ENCODE results near the gene ETS1. TPM values are rescaled to one million over a fixed set of nuclear protein-coding genes. Genes with fewer than 3 reads are reported as not detected.

The ETS1 gene
- total RNA-seq, 1 experiment from 2014 or later, result 3.7 TPM

DNA sequence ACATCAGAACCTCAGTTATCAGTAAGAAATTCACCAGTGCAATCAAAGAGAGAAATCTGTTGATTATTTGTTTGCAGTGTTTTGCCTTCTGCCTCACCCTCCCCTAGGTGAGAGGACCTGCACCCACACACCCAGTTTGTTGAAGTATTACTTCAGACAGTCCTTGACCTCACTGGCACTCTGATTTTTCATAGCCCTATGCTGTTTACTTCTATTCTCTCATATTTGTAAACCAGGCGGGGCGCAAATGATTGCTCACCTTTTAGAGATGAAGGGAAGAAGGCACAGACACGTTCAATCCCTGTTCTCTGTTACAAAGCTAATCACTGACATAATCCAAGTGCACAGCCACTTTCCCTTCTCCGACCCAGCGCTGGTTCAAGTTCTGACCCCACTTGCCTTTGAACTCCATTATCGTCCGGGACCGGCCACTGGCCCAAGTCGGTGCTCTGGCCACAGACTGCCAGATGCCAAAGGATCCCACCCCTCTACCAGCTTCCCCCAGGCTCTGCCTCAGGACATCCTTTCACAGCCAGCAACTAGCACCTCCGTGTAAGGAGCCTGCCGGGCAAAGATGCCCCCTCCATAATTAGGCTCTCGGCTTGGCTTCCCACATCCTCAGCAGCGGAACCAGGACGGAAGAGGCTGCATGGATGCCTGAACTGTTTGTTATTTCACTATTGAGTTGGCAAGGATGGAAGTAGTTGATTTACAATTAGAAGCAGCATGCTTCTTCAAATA is 1.7 kb downstream of the ETS1 start:
- H3K9me3 ChIP-seq (ENCODE audit: low read depth, low read length, poor library complexity, severe bottlenecking), result no peaks in the 10 kb centered on the region
- TF ChIP-seq, protein P1, sequence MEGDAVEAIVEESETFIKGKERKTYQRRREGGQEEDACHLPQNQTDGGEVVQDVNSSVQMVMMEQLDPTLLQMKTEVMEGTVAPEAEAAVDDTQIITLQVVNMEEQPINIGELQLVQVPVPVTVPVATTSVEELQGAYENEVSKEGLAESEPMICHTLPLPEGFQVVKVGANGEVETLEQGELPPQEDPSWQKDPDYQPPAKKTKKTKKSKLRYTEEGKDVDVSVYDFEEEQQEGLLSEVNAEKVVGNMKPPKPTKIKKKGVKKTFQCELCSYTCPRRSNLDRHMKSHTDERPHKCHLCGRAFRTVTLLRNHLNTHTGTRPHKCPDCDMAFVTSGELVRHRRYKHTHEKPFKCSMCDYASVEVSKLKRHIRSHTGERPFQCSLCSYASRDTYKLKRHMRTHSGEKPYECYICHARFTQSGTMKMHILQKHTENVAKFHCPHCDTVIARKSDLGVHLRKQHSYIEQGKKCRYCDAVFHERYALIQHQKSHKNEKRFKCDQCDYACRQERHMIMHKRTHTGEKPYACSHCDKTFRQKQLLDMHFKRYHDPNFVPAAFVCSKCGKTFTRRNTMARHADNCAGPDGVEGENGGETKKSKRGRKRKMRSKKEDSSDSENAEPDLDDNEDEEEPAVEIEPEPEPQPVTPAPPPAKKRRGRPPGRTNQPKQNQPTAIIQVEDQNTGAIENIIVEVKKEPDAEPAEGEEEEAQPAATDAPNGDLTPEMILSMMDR (conservative IDR thresholded peaks at IDR 0.05; ENCODE audit: low read depth, low read length), result no peak
- TF ChIP-seq EZH2 (IDR thresholded peaks at IDR 0.05; ENCODE audit: borderline replicate concordance, low read depth, low read length, poor library complexity, severe bottlenecking), result no peak
- no peaks in the 10 kb centered on the region for H3K36me3 ChIP-seq (ENCODE audit: insufficient read depth, low read length, poor library complexity, severe bottlenecking)
- ChIA-PET POLR2A (ENCODE audit: low non-redundant PET) (no interaction called here), CTCF (no interaction called here)
- no peak overlapping the region for H3K4me3 ChIP-seq (ENCODE audit: low read depth, low read length, poor library complexity, severe bottlenecking)
- BruUV-seq (replicated peaks), result no TSS peak
- H3K4me1 ChIP-seq (ENCODE audit: insufficient read depth, low read length, poor library complexity, severe bottlenecking), result no peaks in the 10 kb centered on the region
- no peak overlapping the region for H3K27ac ChIP-seq (ENCODE audit: low read depth, low read length, poor library complexity, severe bottlenecking)
- DNase-seq (ENCODE audit: low spot score), result no peak
- intact Hi-C loops (cut with micrococcal nuclease; ENCODE audit: unreplicated experiment), result no loop called here
- H3K27me3 ChIP-seq (replicated peaks; ENCODE audit: insufficient read depth, low read depth, low read length, poor library complexity), result peaks cover 80% of the 10 kb centered on the region

DNA sequence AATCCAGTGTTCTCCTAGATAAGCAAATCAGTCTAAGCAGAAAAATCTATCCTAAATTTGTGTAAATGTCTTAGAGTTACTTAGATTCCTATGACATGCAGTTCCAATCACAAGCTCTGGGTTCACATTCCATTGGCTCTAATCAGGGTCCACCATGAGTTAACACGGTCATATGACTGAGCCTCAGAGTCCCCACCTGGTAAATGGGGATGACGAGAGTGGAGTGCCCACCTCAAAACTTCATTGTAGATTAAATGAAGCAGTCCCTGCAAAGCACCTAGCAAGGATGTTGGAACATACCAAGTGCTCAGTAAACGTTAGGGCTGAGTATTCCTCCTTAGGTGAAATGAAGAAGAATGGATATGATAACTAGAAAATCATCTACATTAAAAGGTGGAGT is 3.1 kb downstream of the ETS1 start:
- Histone ChIP-seq H3K27ac (ENCODE audit: low read depth, low read length, poor library complexity, severe bottlenecking) (no peak overlapping the region), H3K27me3 (replicated peaks; ENCODE audit: insufficient read depth, low read depth, low read length, poor library complexity) (peaks cover 74% of the 10 kb centered on the region), H3K4me1 (ENCODE audit: insufficient read depth, low read length, poor library complexity, severe bottlenecking) (no peaks in the 10 kb centered on the region), H3K36me3 (ENCODE audit: insufficient read depth, low read length, poor library complexity, severe bottlenecking) (no peaks in the 10 kb centered on the region), H3K9me3 (ENCODE audit: low read depth, low read length, poor library complexity, severe bottlenecking) (no peaks in the 10 kb centered on the region), H3K4me3 (ENCODE audit: low read depth, low read length, poor library complexity, severe bottlenecking) (no peak overlapping the region)
- CTCF ChIA-PET, result no interaction called here
- BruUV-seq (replicated peaks), result no TSS peak
- POLR2A ChIA-PET (ENCODE audit: low non-redundant PET), result no interaction called here
- DNase-seq (ENCODE audit: low spot score), result no peak
- no peak for TF ChIP-seq EZH2 (IDR thresholded peaks at IDR 0.05; ENCODE audit: borderline replicate concordance, low read depth, low read length, poor library complexity, severe bottlenecking)
- TF ChIP-seq, protein P1 (conservative IDR thresholded peaks at IDR 0.05; ENCODE audit: low read depth, low read length), result no peak
- intact Hi-C loops (cut with micrococcal nuclease; ENCODE audit: unreplicated experiment), result no loop called here

DNA sequence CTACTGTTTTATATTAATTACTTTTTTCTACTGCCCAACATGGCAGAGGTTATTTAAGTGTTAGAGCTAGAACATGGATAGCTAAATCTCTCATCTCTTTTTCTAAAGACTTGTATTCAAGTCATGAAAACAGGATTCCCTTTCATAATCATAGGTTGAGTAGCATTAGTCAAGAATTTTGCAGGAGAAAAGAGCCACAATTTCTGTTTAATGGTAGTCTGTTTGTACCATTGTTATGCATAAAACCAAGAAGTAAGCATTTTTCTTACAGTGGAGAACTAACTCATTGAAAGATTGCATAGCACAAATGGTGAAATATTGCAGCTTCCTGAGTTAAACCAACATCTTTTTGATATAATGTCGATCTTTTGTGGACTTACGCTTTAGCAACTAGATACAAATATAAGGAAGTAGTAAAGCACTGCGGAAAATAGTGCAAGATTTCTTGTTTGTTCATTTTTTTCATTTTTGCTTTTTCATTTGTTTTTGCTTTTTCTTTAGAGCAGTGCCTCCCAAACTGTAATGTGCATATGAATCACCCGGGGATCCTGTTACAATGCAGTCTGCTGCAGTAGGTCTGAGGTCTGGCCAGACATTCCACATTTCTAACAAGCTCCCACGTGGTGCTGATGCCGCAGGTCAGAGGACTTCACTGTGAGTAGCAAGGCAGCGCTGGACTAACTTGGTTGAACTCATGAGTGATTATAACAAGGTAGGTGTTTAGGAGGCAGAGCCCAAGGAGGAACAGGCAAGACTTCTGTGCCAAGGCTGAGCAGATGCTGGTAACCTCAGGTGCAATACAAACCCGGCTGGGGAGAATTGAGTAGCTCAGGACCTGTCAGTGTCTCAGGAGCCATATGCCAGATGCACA is 4.6 kb downstream of the ETS1 start:
- Histone ChIP-seq H3K4me3 (ENCODE audit: low read depth, low read length, poor library complexity, severe bottlenecking) (no peak overlapping the region), H3K4me1 (ENCODE audit: insufficient read depth, low read length, poor library complexity, severe bottlenecking) (no peaks in the 10 kb centered on the region), H3K27me3 (replicated peaks; ENCODE audit: insufficient read depth, low read depth, low read length, poor library complexity) (peaks cover 74% of the 10 kb centered on the region), H3K9me3 (ENCODE audit: low read depth, low read length, poor library complexity, severe bottlenecking) (no peaks in the 10 kb centered on the region), H3K27ac (ENCODE audit: low read depth, low read length, poor library complexity, severe bottlenecking) (no peak overlapping the region), H3K36me3 (ENCODE audit: insufficient read depth, low read length, poor library complexity, severe bottlenecking) (no peaks in the 10 kb centered on the region)
- no TSS peak for BruUV-seq (replicated peaks)
- no peak for TF ChIP-seq EZH2 (IDR thresholded peaks at IDR 0.05; ENCODE audit: borderline replicate concordance, low read depth, low read length, poor library complexity, severe bottlenecking)
- TF ChIP-seq, protein P1 (conservative IDR thresholded peaks at IDR 0.05; ENCODE audit: low read depth, low read length), result no peak
- ChIA-PET POLR2A (ENCODE audit: low non-redundant PET) (no interaction called here), CTCF (no interaction called here)
- no peak for DNase-seq (ENCODE audit: low spot score)
- intact Hi-C loops (cut with micrococcal nuclease; ENCODE audit: unreplicated experiment), result no loop called here

All from A673 (cell line).